ENCODE data around the gene ALOX5AP. TPM values are rescaled to one million over a fixed set of nuclear protein-coding genes. Genes with fewer than 3 reads are reported as not detected.

The ALOX5AP gene
- total RNA-seq, 1 donor from 2014 or later: 33.6 TPM

DNA sequence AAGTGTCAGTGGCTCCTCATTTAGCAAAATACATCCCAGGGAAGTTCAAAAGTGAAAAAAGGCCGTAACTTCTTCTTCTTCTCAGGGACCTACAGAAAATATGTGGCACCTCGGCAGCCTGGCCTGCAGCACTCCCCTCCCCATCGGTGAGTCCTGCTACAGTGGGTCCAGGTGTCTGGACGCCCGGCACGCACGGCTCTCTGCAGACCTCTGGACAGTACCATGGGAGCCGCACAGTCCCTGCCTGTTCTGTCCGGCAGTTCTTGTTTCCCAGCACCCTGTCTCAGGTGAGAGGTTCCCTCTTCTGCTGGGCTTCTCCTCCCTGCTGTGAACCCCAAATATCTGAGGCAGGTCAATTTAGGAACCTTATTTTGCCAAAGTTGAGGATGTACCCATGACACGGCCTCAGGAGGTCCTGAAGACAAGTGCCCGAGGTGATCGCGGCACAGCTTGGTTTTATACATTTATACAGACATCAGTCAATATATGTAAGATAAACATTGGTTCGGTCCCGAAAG lies 36.8 kb upstream of the ALOX5AP start:
- DNase-seq (ENCODE audit: extremely low spot score in 2 of 2): no peak
- H3K4me3 ChIP-seq: no peak overlapping the region
- no peaks in the 10 kb centered on the region for H3K9me3 ChIP-seq
- H3K4me1 ChIP-seq: peaks cover 10% of the 10 kb centered on the region
- H3K27ac ChIP-seq: no peak overlapping the region
- no peaks in the 10 kb centered on the region for H3K36me3 ChIP-seq
- intact Hi-C loops (cut with DNase I): no loop called here
- TF ChIP-seq POLR2A (IDR thresholded peaks at IDR 0.05) (no peak), POLR2AphosphoS5 (IDR thresholded peaks at IDR 0.05; ENCODE audit: insufficient read depth in 1 of 2, low read depth in 1 of 2) (no peak)
- TF ChIP-seq, protein P1, sequence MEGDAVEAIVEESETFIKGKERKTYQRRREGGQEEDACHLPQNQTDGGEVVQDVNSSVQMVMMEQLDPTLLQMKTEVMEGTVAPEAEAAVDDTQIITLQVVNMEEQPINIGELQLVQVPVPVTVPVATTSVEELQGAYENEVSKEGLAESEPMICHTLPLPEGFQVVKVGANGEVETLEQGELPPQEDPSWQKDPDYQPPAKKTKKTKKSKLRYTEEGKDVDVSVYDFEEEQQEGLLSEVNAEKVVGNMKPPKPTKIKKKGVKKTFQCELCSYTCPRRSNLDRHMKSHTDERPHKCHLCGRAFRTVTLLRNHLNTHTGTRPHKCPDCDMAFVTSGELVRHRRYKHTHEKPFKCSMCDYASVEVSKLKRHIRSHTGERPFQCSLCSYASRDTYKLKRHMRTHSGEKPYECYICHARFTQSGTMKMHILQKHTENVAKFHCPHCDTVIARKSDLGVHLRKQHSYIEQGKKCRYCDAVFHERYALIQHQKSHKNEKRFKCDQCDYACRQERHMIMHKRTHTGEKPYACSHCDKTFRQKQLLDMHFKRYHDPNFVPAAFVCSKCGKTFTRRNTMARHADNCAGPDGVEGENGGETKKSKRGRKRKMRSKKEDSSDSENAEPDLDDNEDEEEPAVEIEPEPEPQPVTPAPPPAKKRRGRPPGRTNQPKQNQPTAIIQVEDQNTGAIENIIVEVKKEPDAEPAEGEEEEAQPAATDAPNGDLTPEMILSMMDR (IDR thresholded peaks at IDR 0.05): no peak
- no peaks in the 10 kb centered on the region for H3K27me3 ChIP-seq

DNA sequence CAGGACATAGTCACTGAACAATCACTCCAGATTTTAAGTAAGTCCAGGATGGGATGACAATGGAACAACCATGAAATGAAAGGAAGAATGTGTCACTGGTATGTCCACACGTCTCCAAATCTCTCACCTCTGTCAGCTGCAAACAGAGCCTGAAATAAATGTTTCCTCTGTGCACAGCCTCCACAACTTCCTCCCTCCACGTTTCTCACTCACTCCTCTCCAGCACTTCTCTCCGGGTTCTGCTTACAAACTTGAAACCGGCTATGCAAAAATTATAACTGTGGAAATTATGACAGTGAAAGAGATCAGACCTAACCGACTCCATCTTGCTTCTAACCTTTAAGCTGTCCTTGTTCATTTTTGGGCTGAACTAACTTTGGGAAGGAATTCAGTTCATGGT lies 35.0 kb upstream of the ALOX5AP start:
- peaks cover 10% of the 10 kb centered on the region for H3K4me1 ChIP-seq
- no peaks in the 10 kb centered on the region for H3K9me3 ChIP-seq
- H3K36me3 ChIP-seq: no peaks in the 10 kb centered on the region
- TF ChIP-seq POLR2A (IDR thresholded peaks at IDR 0.05): no peak
- TF ChIP-seq, protein P1 (IDR thresholded peaks at IDR 0.05): no peak
- no peak for TF ChIP-seq POLR2AphosphoS5 (IDR thresholded peaks at IDR 0.05; ENCODE audit: insufficient read depth in 1 of 2, low read depth in 1 of 2)
- intact Hi-C loops (cut with DNase I): no loop called here
- DNase-seq (ENCODE audit: extremely low spot score in 2 of 2): no peak
- H3K27ac ChIP-seq: no peak overlapping the region
- no peak overlapping the region for H3K4me3 ChIP-seq
- no peaks in the 10 kb centered on the region for H3K27me3 ChIP-seq

DNA sequence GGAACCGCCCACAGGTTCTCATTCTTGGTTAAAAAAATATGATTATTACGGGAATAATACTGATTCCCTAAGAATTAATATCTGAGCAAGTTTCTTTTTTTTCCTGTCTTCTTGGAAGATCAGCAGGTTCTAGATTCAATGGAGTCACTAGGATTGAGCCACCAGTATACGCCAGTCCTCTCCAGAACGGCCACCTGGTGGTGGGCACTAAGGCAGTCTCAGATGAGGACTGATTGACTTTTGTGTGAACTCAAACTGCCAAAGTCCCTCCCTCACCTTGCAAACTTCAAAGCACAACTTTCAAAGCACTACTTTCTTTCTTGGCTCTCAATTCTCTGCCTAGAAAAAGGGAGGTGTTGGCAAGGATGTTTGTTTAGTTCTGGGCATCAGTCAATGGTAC lies 33.3 kb upstream of the ALOX5AP start:
- Histone ChIP-seq H3K9me3 (no peaks in the 10 kb centered on the region), H3K27me3 (no peaks in the 10 kb centered on the region), H3K36me3 (no peaks in the 10 kb centered on the region), H3K27ac (no peak overlapping the region), H3K4me3 (no peak overlapping the region), H3K4me1 (peaks cover 5% of the 10 kb centered on the region)
- intact Hi-C loops (cut with DNase I): no loop called here
- TF ChIP-seq, protein P1 (IDR thresholded peaks at IDR 0.05): no peak
- TF ChIP-seq POLR2A (IDR thresholded peaks at IDR 0.05) (no peak), POLR2AphosphoS5 (IDR thresholded peaks at IDR 0.05; ENCODE audit: insufficient read depth in 1 of 2, low read depth in 1 of 2) (no peak)
- no peak for DNase-seq (ENCODE audit: extremely low spot score in 2 of 2)

DNA sequence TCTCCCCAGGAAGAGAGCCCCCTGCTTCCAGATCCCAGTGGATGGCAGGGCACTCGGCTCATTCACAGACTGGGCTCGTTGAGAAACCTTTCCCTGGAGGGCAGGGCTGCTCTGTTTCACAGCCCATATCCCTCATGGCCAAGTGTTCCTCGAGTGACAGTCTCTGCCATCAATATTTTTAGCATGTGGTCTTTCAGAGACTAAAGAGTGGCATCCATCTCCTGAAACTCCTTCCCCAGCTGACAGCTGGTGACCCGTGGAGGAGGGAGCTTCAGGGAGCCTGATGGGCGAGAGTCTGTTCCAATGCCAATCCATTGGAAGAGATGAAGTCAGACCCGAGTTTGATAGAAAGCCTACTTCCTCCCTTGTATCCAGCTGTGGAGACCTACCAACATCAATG lies 30.7 kb upstream of the ALOX5AP start:
- Histone ChIP-seq H3K27me3 (no peaks in the 10 kb centered on the region), H3K4me3 (no peak overlapping the region), H3K36me3 (no peaks in the 10 kb centered on the region), H3K4me1 (no peaks in the 10 kb centered on the region), H3K27ac (no peak overlapping the region), H3K9me3 (no peaks in the 10 kb centered on the region)
- DNase-seq (ENCODE audit: extremely low spot score in 2 of 2): no peak
- no peak for TF ChIP-seq POLR2A (IDR thresholded peaks at IDR 0.05)
- TF ChIP-seq, protein P1 (IDR thresholded peaks at IDR 0.05): no peak
- TF ChIP-seq POLR2AphosphoS5 (IDR thresholded peaks at IDR 0.05; ENCODE audit: insufficient read depth in 1 of 2, low read depth in 1 of 2): no peak
- intact Hi-C loops (cut with DNase I): no loop called here

DNA sequence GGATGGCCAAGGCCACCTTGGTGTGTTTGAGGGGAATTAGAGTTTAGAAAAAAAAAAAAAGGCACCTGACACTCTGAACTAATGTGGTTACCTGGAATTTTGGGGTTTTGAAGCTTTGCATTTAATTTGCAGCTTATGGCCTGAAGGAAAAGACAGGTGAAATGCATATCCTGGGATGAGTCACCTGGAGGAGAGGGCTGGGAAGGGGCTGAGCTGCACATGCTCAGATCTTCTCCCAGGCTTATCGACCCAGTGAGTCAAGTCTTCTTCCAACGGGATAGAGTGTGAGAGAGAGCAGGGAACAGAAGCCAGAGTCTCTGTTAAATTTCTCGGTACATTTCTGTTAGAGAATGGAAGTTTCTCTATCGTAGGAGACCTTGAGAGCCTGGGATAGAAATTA lies 29.7 kb upstream of the ALOX5AP start:
- no peak overlapping the region for H3K27ac ChIP-seq
- H3K4me1 ChIP-seq: no peaks in the 10 kb centered on the region
- H3K27me3 ChIP-seq: no peaks in the 10 kb centered on the region
- DNase-seq (ENCODE audit: extremely low spot score in 2 of 2): peak in 1 of 2 donors; percentile 8
- no peak overlapping the region for H3K4me3 ChIP-seq
- H3K36me3 ChIP-seq: no peaks in the 10 kb centered on the region
- TF ChIP-seq, protein P1 (IDR thresholded peaks at IDR 0.05): no peak
- TF ChIP-seq POLR2A (IDR thresholded peaks at IDR 0.05) (no peak), POLR2AphosphoS5 (IDR thresholded peaks at IDR 0.05; ENCODE audit: insufficient read depth in 1 of 2, low read depth in 1 of 2) (no peak)
- intact Hi-C loops (cut with DNase I): no loop called here
- no peaks in the 10 kb centered on the region for H3K9me3 ChIP-seq

Data from vagina (tissue), 2 donors.